SH-SY5Y (cell line): ENCODE measurements around the gene SLC44A5.

Experiments
- GATA2 ChIP-seq: IDR thresholded peaks from 2 replicates; pipeline ENCODE4 v1.6.1; 2011; ENCODE audit warnings: mild to moderate bottlenecking, low read depth, low read length
- GATA3 ChIP-seq: IDR thresholded peaks from 2 replicates; pipeline ENCODE4 v1.6.1; 2011; ENCODE audit warnings: low read depth, mild to moderate bottlenecking, low read length, moderate library complexity

- TF ChIP-seq GATA2 = no peak
- no peak for TF ChIP-seq GATA3
Observed at GRCh38 chr1:75611014-75611413, at the start of gene SLC44A5.
